IMR-90 (cell line): ENCODE data around the gene HDAC9. TPM values are rescaled to one million over a fixed set of nuclear protein-coding genes. Genes with fewer than 3 reads are reported as not detected.

Experiments
- ATAC-seq: fragments of 200-7000 bp; cut with Tn5 transposase; 2 replicates; pipeline ENCODE4 v1.9.1; 2020; ENCODE audit warnings: low read depth, mild to moderate bottlenecking, moderate library complexity
- BruUV-seq: library from RNA; stranded (reverse); fragments of 400-500 nt; replicated peaks from 2 replicates; lab custom pipeline; 2021; lab: Mats Ljungman, UMichigan
- CTCF ChIA-PET: fragments of 300-600 bp; formaldehyde crosslinking; extraction: SDS; loops from one replicate; lab custom pipeline; 2021; ENCODE audit warnings: antibody characterized with exemption; lab: Yijun Ruan, JAX
- POLR2A ChIA-PET: fragments of 300-600 bp; sonication (Branson Sonifier 250); formaldehyde crosslinking; loops from one replicate; lab custom pipeline; 2022; ENCODE audit warnings: antibody characterized with exemption; ENCODE audit not compliant: unreplicated experiment; lab: Charles Lee
- DNase-seq: peaks from one replicate; pipeline ENCODE4 v3.0.0; 2013
- H2AFZ ChIP-seq: replicated peaks from 2 replicates; pipeline ENCODE3; 2013; ENCODE audit warnings: low read length, mild to moderate bottlenecking; ENCODE audit not compliant: poor library complexity
- H2AK5ac ChIP-seq: 2 replicates; pipeline ENCODE4 v1.6.1; 2013; ENCODE audit warnings: low read depth, low read length, inconsistent platforms
- H2AK9ac ChIP-seq: replicated peaks from 2 replicates; pipeline ENCODE3; 2013; ENCODE audit warnings: mild to moderate bottlenecking, low read depth, low read length, moderate library complexity; ENCODE audit not compliant: poor library complexity
- H2BK120ac ChIP-seq: 2 replicates; pipeline ENCODE4 v1.6.1; 2013; ENCODE audit warnings: low read depth, low read length, inconsistent platforms
- H2BK15ac ChIP-seq: 3 replicates; pipeline ENCODE4 v1.6.1; 2013; ENCODE audit warnings: low read depth, low read length, inconsistent platforms
- H2BK20ac ChIP-seq: 2 replicates; pipeline ENCODE4 v1.6.1; 2013; ENCODE audit warnings: low read depth, mild to moderate bottlenecking, inconsistent platforms, low read length, moderate library complexity
- H2BK5ac ChIP-seq: 2 replicates; pipeline ENCODE4 v1.6.1; 2013; ENCODE audit warnings: mild to moderate bottlenecking, low read depth, low read length, inconsistent platforms; ENCODE audit not compliant: poor library complexity, severe bottlenecking
- H3K14ac ChIP-seq: replicated peaks from 2 replicates; pipeline ENCODE4 v1.6.1; 2013; ENCODE audit warnings: low read depth, low read length, inconsistent platforms
- H3K18ac ChIP-seq: 2 replicates; pipeline ENCODE4 v1.6.1; 2013; ENCODE audit warnings: low read depth, low read length, control low read depth
- H3K23ac ChIP-seq: 2 replicates; pipeline ENCODE4 v1.6.1; 2013; ENCODE audit warnings: low read depth, low read length, inconsistent platforms
- H3K27ac ChIP-seq: 2 replicates; pipeline ENCODE4 v1.5.1; 2013; ENCODE audit warnings: mild to moderate bottlenecking, control low read depth, low read length; ENCODE audit not compliant: insufficient read depth
- H3K27me3 ChIP-seq: 2 replicates; pipeline ENCODE4 v1.6.1; 2013; ENCODE audit warnings: low read length; ENCODE audit not compliant: control insufficient read depth, insufficient read depth
- H3K36me3 ChIP-seq: 2 replicates; pipeline ENCODE4 v1.6.1; 2013; ENCODE audit warnings: low read length, mixed read lengths; ENCODE audit not compliant: control insufficient read depth, insufficient read depth
- H3K4ac ChIP-seq: 2 replicates; pipeline ENCODE4 v1.6.1; 2013; ENCODE audit warnings: low read depth, low read length, inconsistent platforms
- H3K4me1 ChIP-seq: 2 replicates; pipeline ENCODE4 v1.6.1; 2013; ENCODE audit warnings: low read length, mixed read lengths; ENCODE audit not compliant: control insufficient read depth, insufficient read depth
- H3K4me2 ChIP-seq: 2 replicates; pipeline ENCODE4 v1.6.1; 2013; ENCODE audit warnings: low read depth, mild to moderate bottlenecking, control low read depth, low read length, moderate library complexity
- H3K4me3 ChIP-seq: 2 replicates; pipeline ENCODE4 v1.5.1; 2013; ENCODE audit warnings: low read depth, mild to moderate bottlenecking, control low read depth, low read length, moderate library complexity; ENCODE audit not compliant: insufficient read depth
- H3K56ac ChIP-seq: 2 replicates; pipeline ENCODE4 v1.6.1; 2013; ENCODE audit warnings: low read length, inconsistent platforms; ENCODE audit not compliant: insufficient read depth; ENCODE audit errors: extremely low read depth
- H3K79me1 ChIP-seq, 2 experiments: 2 replicates each; pipeline ENCODE4 v1.6.1; 2013; ENCODE audit warnings: low read length in 2 of 2, inconsistent platforms in 1 of 2, low read depth in 1 of 2
- H3K9ac ChIP-seq: 2 replicates; pipeline ENCODE4 v1.6.1; 2013; ENCODE audit warnings: low read depth, low read length, control low read depth
- H3K9me1 ChIP-seq: 2 replicates; pipeline ENCODE4 v1.6.1; 2013; ENCODE audit warnings: low read length, inconsistent platforms; ENCODE audit not compliant: insufficient read depth
- H3K9me3 ChIP-seq: 2 replicates; pipeline ENCODE4 v1.6.1; 2013; ENCODE audit warnings: low read length; ENCODE audit not compliant: control insufficient read depth, insufficient read depth
- H4K20me1 ChIP-seq: 2 replicates; pipeline ENCODE4 v1.6.1; 2013; ENCODE audit warnings: low read length, inconsistent platforms; ENCODE audit not compliant: insufficient read depth
- H4K5ac ChIP-seq: 2 replicates; pipeline ENCODE4 v1.6.1; 2013; ENCODE audit warnings: mild to moderate bottlenecking, low read depth, low read length, control low read depth
- H4K8ac ChIP-seq, 2 experiments: 2 replicates each; pipeline ENCODE4 v1.6.1; 2013; ENCODE audit warnings: low read depth in 2 of 2, low read length in 2 of 2, control low read depth in 1 of 2, inconsistent platforms in 1 of 2
- H4K91ac ChIP-seq: 2 replicates; pipeline ENCODE4 v1.6.1; 2013; ENCODE audit warnings: low read depth, low read length, inconsistent platforms; ENCODE audit not compliant: insufficient read depth
- SMC3 ChIP-seq: fragments of 150-350 bp; IDR thresholded peaks from 2 replicates; pipeline ENCODE4 v1.6.1; 2016; ENCODE audit warnings: low read depth, mild to moderate bottlenecking, antibody characterized with exemption, low read length, moderate library complexity
- WGBS, 2 experiments: methylation state at CpG; one replicate each; pipeline versions ENCODE4 v1.1.5 to v1.1.7; 2013; ENCODE audit warnings: missing lambda C conversion rate in 2 of 2; ENCODE audit not compliant: insufficient read length in 1 of 2; ENCODE audit errors: extremely low coverage in 2 of 2; 5-methylcytosine and 5-hydroxymethylcytosine counted together
- dilution Hi-C: fragments of 300-500 bp; cut with HindIII; formaldehyde crosslinking; loops from one replicate; pipeline ENCODE4 v1.14.3; 2018; ENCODE audit warnings: low sequenced_read_pairs; ENCODE audit not compliant: unreplicated experiment
- in situ Hi-C: fragments of 300-500 bp; cut with MboI; formaldehyde crosslinking; loops from 3 replicates; pipeline ENCODE4 v1.14.3; 2019; ENCODE audit warnings: low sequenced_read_pairs, inconsistent platforms, mixed read lengths
- intact Hi-C: fragments of 100-400 bp; cut with micrococcal nuclease; formaldehyde crosslinking; loops from 2 replicates; pipeline ENCODE4 v1.10.0; 2022
- polyA plus RNA-seq, 3 experiments: library from polyadenylated mRNA; depleted of rRNA; stranded (reverse); fragments of >200 nt; gene quantifications; 2 replicates each; pipeline ENCODE4 v1.2.3, GENCODE V29; 2012; ENCODE audit warnings: low replicate concordance in 1 of 3
- total RNA-seq: library from RNA; depleted of rRNA; stranded (reverse); fragments of >200 nt; gene quantifications from 2 replicates; pipeline ENCODE4 v1.2.3, GENCODE V29; 2012

Gene HDAC9
- total and polyA plus RNA-seq, 2 of the 4 experiments (the other 2 are of a cell fraction) = 4.3 to 24.7 TPM

DNA sequence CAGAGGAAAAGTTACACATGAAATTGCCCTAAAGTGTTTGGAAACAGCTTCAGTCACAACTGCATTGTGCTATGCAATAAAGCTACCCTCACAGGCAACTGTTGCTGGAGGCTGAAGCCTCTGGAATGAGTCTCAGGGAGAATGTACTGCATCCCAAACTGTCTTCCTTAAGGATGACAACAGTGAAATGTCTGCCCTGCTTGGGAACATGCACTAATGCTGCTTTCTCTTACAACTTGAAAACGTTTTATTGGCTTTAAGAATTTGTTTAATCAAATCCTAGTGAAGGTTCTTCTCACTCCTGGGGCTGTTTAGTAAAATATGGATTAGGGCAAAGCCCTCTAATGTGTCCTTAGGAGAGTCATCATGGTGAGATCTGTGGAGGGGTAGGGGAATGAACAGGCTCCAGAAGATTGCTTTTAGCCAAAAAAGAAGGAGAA is 406.5 kb downstream of the HDAC9 start:
- Histone ChIP-seq H2BK20ac (no peak overlapping the region), H3K4ac (no peak overlapping the region), H3K27ac (no peak overlapping the region), H3K9me3 (no peaks in the 10 kb centered on the region), H2BK15ac (no peak overlapping the region), H2AK9ac (no peak overlapping the region), H3K79me1 (no peaks in the 10 kb centered on the region), H3K9ac (no peak overlapping the region), H2BK120ac (no peak overlapping the region), H4K8ac (no peak overlapping the region), H3K14ac (no peak overlapping the region), H3K23ac (no peak overlapping the region), H4K20me1 (no peaks in the 10 kb centered on the region), H4K91ac (no peak overlapping the region), H3K18ac (no peak overlapping the region), H3K4me3 (no peak overlapping the region), H2AFZ (no peak overlapping the region), H3K9me1 (no peaks in the 10 kb centered on the region), H3K36me3 (no peaks in the 10 kb centered on the region), H4K5ac (no peak overlapping the region), H3K4me1 (no peaks in the 10 kb centered on the region), H2BK5ac (no peak overlapping the region), H3K27me3 (no peaks in the 10 kb centered on the region), H3K4me2 (no peak overlapping the region), H3K56ac (no peak overlapping the region), H2AK5ac (no peak overlapping the region)
- DNase-seq = no peak
- CTCF ChIA-PET = no interaction called here
- POLR2A ChIA-PET = no interaction called here
- ATAC-seq = peak; percentile 35; the same call in 1 of the 2 replicates
- dilution Hi-C loops (no loop called here), in situ Hi-C loops (no loop called here), intact Hi-C loops (no loop called here)
- BruUV-seq = no TSS peak
- no peak for TF ChIP-seq SMC3
- WGBS, 2 experiments = no CpG with 5 or more reads among the region's 1 CpG
